ENCODE results near the gene SMNDC1. TPM values are rescaled to one million over a fixed set of nuclear protein-coding genes. Genes with fewer than 3 reads are reported as not detected.

Gene SMNDC1
- total and polyA plus RNA-seq, 10 donors: 10.3 to 34.8 (median 19.7) TPM

DNA sequence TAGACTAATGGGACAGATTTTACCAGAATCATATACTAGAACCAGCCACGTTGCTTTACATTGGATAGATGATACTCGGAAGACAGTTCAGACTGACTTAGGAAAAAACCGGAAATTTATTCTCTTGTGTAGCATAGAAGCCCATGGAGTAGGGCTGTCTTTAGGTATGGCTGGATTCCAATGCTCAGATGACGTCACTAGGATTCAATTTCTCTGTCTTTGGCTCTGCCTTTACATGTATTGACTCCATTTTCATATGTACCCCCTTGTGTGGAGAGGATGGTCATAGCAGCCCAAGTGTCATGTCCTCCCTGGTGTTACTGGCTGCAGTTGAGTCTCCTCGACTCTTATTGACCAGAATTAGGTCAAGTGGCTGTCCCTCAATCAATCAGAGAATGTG is 39.2 kb upstream of the SMNDC1 start:
- TF ChIP-seq, protein P1, sequence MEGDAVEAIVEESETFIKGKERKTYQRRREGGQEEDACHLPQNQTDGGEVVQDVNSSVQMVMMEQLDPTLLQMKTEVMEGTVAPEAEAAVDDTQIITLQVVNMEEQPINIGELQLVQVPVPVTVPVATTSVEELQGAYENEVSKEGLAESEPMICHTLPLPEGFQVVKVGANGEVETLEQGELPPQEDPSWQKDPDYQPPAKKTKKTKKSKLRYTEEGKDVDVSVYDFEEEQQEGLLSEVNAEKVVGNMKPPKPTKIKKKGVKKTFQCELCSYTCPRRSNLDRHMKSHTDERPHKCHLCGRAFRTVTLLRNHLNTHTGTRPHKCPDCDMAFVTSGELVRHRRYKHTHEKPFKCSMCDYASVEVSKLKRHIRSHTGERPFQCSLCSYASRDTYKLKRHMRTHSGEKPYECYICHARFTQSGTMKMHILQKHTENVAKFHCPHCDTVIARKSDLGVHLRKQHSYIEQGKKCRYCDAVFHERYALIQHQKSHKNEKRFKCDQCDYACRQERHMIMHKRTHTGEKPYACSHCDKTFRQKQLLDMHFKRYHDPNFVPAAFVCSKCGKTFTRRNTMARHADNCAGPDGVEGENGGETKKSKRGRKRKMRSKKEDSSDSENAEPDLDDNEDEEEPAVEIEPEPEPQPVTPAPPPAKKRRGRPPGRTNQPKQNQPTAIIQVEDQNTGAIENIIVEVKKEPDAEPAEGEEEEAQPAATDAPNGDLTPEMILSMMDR (IDR thresholded peaks at IDR 0.05 in 8 of 11, conservative IDR thresholded peaks at IDR 0.05 in 3 of 11): no peak
- Histone ChIP-seq H3K36me3 (no peaks in the 10 kb centered on the region), H3K4me1 (peaks cover 0 to 8% (median 0%) of the 10 kb centered on the region in 6 donors), H3K27me3 (replicated peaks in 1 of 7) (no peaks in the 10 kb centered on the region), H3K27ac (no peak overlapping the region), H3K9me3 (no peaks in the 10 kb centered on the region), H3K4me3 (no peak overlapping the region)
- intact Hi-C loops (cut with DNase I; ENCODE audit: low total_unique reads): no loop called here
- WGBS, 5 donors: 84 to 95% (median 87%) methylated on average over 5 of the region's 5 CpGs
- DNase-seq: no peak

DNA sequence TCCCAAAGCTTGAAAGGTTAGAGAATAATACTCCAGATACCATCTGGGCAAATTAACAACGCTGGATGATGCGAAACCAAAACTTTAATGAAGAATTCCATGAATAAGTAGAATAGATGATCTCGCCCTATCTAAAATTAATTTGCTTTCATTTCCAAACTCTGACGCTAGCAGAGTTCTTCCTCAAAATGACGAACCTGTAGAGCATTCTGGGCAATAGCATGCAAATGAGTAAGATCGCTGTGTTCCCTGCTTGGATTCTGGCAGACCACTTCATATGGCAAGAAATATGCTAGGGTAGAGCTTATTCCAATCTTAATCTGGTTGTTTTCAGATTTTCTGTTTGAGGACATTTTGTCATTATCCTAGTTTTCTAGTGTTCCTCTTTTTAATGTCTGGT is 36.1 kb upstream of the SMNDC1 start:
- intact Hi-C loops (cut with DNase I; ENCODE audit: low total_unique reads): no loop called here

DNA sequence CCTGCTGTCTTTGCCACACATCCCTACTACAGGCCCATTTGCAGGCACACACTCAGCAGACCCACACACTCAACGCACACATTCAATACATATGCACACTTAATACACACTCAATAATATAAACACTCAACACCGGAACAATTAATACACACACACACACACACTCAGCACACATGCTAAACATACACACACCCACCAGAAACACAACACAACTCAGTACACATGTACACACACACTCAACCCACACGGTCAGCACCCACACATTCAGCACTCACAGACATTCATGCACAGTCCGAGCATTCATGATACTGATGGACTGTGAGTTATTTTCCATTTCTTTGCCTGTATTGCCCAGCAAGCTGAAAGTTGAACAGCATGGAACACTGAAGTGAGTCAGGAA is 35.4 kb upstream of the SMNDC1 start:
- TF ChIP-seq POLR2AphosphoS5 (IDR thresholded peaks at IDR 0.05): no peak
- TF ChIP-seq POLR2A (IDR thresholded peaks at IDR 0.05): no peak
- TF ChIP-seq, protein P1 (IDR thresholded peaks at IDR 0.05 in 8 of 11, conservative IDR thresholded peaks at IDR 0.05 in 3 of 11): no peak
- intact Hi-C loops (cut with DNase I; ENCODE audit: low total_unique reads): no loop called here
- Histone ChIP-seq H3K27me3 (replicated peaks in 1 of 7) (no peaks in the 10 kb centered on the region), H3K4me3 (no peak overlapping the region), H3K36me3 (no peaks in the 10 kb centered on the region), H3K9me3 (no peaks in the 10 kb centered on the region), H3K4me1 (peaks cover 0 to 16% (median 4%) of the 10 kb centered on the region in 6 donors), H3K27ac (no peak overlapping the region)
- WGBS, 5 donors: 92 to 97% (median 94%) methylated on average over 4 of the region's 4 CpGs
- no peak for DNase-seq

More for the DNA sequence above, 36.1 kb upstream of the SMNDC1 start:
- no peak for TF ChIP-seq POLR2AphosphoS5 (IDR thresholded peaks at IDR 0.05)
- TF ChIP-seq POLR2A (IDR thresholded peaks at IDR 0.05): no peak
- TF ChIP-seq, protein P1 (IDR thresholded peaks at IDR 0.05 in 8 of 11, conservative IDR thresholded peaks at IDR 0.05 in 3 of 11): no peak
- H3K36me3 ChIP-seq: no peaks in the 10 kb centered on the region
- WGBS, 5 donors: 71 to 78% (median 72%) methylated on average over 6 of the region's 6 CpGs
- DNase-seq: no peak
- H3K9me3 ChIP-seq: no peaks in the 10 kb centered on the region
- H3K4me3 ChIP-seq: no peak overlapping the region
- H3K27me3 ChIP-seq (replicated peaks in 1 of 7): no peaks in the 10 kb centered on the region
- H3K27ac ChIP-seq: no peak overlapping the region
- peaks cover 0 to 11% (median 2%) of the 10 kb centered on the region in 6 donors for H3K4me1 ChIP-seq

DNA sequence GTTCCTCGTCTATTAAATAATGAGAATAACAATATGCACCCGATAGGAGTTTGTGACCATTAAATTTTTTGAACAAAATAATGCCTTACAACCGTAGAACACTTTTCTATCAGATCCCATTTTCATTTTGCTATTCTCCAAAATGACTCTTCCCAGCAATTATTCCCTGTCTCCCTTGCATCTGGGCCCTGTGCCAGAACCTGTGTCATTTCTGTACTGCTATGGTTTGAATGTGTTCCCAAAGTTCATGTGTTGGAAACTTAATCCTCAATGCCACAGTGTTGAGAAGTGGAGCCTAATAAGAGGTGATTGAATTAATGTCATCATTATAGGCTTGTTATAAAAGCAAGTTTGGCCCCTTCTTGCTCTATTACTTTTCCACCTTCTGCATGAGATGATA is 33.2 kb upstream of the SMNDC1 start:
- 91 to 96% (median 92%) methylated on average over 3 of the region's 3 CpGs for WGBS, 5 donors
- H3K27ac ChIP-seq: no peak overlapping the region
- DNase-seq: no peak
- TF ChIP-seq POLR2AphosphoS5 (IDR thresholded peaks at IDR 0.05): no peak
- TF ChIP-seq, protein P1 (IDR thresholded peaks at IDR 0.05 in 8 of 11, conservative IDR thresholded peaks at IDR 0.05 in 3 of 11): no peak
- TF ChIP-seq POLR2A (IDR thresholded peaks at IDR 0.05): no peak
- intact Hi-C loops (cut with DNase I; ENCODE audit: low total_unique reads): no loop called here
- H3K4me3 ChIP-seq: no peak overlapping the region
- H3K36me3 ChIP-seq: no peaks in the 10 kb centered on the region
- H3K27me3 ChIP-seq (replicated peaks in 1 of 7): no peaks in the 10 kb centered on the region
- peaks cover 0 to 12% (median 3%) of the 10 kb centered on the region in 6 donors for H3K4me1 ChIP-seq
- H3K9me3 ChIP-seq: no peaks in the 10 kb centered on the region

Measured in spleen (tissue), 11 donors.